ENCODE measurements around the gene HOXA11.
A peak's percentile ranks its signal among the peaks of the same experiment; 100 is the strongest.

HOXA11 gene

DNA sequence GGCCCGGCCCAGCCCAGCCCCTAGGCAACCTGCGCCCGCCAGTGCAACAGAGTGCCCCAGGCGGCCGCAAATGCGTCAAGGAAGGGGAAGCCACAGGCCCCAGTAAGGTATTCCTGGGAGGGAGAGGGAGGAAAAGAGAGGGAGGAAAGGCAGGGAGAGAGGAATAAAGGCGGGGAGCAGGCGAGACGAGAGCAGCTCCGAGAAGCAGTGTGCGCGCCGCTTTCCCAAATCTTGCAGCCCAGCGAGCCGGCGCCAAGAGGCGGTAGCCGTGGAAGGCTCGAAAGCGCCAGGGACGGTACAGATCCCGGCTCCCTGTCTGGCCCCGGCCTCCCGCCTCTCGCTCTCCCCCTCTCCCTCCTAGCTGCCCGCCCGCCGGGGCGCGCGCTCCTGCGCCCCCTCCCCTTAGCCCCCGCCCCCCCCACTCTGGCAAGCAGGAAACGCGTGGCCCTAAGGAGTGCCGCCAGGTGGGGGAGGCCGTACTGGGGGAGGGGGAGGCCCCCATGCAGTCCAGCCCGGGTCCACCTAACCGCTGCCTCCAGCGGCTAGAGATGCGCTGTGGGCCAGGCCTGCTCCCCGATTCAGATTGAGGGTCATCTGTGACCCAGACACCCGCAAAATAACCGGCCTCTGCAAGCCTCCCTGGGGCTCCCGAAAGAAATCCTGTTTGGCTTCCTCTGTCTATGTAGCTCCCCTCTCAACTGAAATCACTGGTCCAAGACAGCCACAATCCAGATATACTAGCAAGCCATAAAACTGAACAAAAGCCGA lies 15.2 kb downstream of the HOXA11 start:
- Histone ChIP-seq H3K9me3 (replicated peaks; ENCODE audit: low read length) (no peaks in the 10 kb centered on the region), H3K4me2 (ENCODE audit: low read length) (peak overlapping the region; percentile 98), H3K9ac (ENCODE audit: low read depth, low read length) (peak overlapping the region; percentile 97), H3K36me3 (ENCODE audit: insufficient read depth, low read length) (peaks cover 13% of the 10 kb centered on the region), H3K27me3 (ENCODE audit: control insufficient read depth, insufficient read depth, low read length) (no peaks in the 10 kb centered on the region), H3K4me3 (ENCODE audit: low read length) (peak overlapping the region; percentile 88), H3K4me1 (ENCODE audit: control insufficient read depth, insufficient read depth, low read length) (peaks cover 47% of the 10 kb centered on the region)

DNA sequence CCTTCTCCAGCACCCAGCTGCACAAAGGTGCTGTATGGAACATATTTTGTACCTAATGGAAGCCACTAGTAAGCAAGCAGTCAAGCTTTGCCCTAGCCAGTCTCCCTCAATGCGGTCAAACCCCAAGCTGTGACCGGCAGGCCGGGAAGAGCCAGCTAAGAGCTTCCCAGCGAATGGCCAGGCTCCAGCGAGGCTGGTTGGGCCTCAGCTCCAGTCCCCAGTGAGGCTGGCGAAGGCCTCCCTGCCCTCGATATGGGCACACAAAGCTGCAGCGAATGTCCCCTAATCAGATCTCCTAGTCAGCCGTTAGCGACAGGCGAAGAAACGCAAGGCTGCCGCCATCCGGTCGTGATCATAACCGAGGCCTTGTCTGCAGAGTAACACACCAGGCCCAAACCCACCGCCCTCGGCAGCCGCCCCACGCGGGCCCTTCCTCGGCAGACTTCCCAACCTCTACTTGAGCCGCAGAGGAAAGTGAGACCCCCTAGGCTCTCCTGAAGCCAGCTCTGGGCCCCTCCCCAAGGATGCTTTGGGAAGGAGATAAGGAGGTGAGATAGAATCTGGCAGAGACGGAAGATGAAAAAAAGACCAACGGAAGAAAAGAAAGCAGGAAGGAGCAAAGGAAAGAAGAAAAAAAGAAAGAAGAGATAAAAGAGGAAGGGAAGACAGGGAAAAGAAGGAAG lies 16.6 kb downstream of the HOXA11 start:
- Histone ChIP-seq H3K9ac (ENCODE audit: low read depth, low read length) (peak overlapping the region; percentile 97), H3K4me2 (ENCODE audit: low read length) (peak overlapping the region; percentile 98), H3K36me3 (ENCODE audit: insufficient read depth, low read length) (peaks cover 16% of the 10 kb centered on the region), H3K4me1 (ENCODE audit: control insufficient read depth, insufficient read depth, low read length) (peaks cover 41% of the 10 kb centered on the region), H3K9me3 (replicated peaks; ENCODE audit: low read length) (no peaks in the 10 kb centered on the region), H3K4me3 (ENCODE audit: low read length) (peak overlapping the region; percentile 88), H3K27me3 (ENCODE audit: control insufficient read depth, insufficient read depth, low read length) (no peaks in the 10 kb centered on the region)

DNA sequence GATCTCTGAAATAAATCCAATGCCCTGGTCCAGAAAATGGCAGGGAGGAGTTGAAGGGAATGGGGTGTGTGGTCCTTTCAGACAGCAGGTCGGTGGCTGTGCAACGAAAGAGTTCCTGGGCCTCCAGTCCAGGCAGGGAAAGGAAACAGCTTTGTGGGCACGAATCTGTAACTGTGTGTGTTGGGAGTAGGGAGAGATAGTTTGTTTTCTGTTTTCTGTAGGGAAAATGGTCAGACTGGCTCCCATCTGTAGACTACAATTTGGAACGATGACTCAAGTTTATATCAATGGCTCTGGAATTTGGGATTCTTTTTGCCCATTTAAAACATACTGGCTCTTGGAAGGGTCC lies 17.1 kb downstream of the HOXA11 start:
- H3K4me3 ChIP-seq (ENCODE audit: low read length), result peak overlapping the region; percentile 88
- H3K36me3 ChIP-seq (ENCODE audit: insufficient read depth, low read length), result peaks cover 21% of the 10 kb centered on the region
- H3K4me2 ChIP-seq (ENCODE audit: low read length), result peak overlapping the region; percentile 98
- H3K9ac ChIP-seq (ENCODE audit: low read depth, low read length), result peak overlapping the region; percentile 97
- no peaks in the 10 kb centered on the region for H3K9me3 ChIP-seq (replicated peaks; ENCODE audit: low read length)
- no peaks in the 10 kb centered on the region for H3K27me3 ChIP-seq (ENCODE audit: control insufficient read depth, insufficient read depth, low read length)
- peaks cover 41% of the 10 kb centered on the region for H3K4me1 ChIP-seq (ENCODE audit: control insufficient read depth, insufficient read depth, low read length)

DNA sequence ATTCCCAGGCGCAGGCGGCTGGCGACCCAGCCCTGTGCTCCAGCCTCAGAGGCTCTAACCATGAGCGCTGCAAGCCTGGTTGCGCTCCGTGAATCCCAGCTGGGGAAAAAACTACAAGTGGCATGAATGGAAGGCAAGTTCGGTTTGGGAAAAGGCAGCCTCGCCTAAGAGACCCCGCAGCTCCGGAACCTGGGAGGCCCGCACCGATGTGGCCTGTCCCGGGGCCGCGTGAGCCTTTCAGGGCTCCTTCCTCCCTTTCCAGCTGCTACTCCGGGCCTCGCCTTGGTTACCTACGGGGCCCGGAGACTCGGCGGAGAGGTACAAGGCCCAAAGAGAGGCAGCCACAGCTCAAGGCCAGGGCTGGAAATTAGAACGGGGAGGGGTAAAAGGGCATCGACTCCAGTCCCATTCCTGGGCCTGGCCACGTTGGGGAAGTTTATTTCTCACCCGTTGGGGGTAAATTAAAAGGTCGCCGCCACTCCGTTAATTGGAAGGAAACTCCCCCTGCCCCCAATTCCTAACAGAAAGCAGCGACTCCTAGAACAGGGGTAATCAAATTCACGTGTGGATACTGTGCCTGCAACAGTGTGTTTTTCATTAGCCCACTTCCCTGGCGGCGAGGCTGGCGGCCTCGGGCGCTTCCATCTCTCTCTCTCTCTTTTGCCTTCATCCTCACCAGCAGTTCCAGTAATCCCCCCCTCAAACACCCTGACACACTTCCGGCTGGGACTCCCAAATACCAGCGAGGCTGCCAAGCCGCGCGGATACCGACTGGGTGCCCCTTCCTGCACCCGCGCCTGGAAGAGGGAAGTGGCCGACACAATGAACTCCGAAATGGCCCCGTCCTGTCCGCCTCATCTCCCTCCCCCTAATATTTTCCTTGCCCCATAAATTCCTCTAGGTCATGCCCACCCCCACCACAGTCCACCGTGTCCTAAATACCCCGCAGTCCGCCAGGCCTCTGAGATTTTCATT lies 18.2 kb downstream of the HOXA11 start:
- peak overlapping the region; percentile 97 for H3K9ac ChIP-seq (ENCODE audit: low read depth, low read length)
- H3K27me3 ChIP-seq (ENCODE audit: control insufficient read depth, insufficient read depth, low read length), result no peaks in the 10 kb centered on the region
- peaks cover 18% of the 10 kb centered on the region for H3K36me3 ChIP-seq (ENCODE audit: insufficient read depth, low read length)
- H3K4me3 ChIP-seq (ENCODE audit: low read length), result peak overlapping the region; percentile 88
- peaks cover 33% of the 10 kb centered on the region for H3K4me1 ChIP-seq (ENCODE audit: control insufficient read depth, insufficient read depth, low read length)
- peak overlapping the region; percentile 98 for H3K4me2 ChIP-seq (ENCODE audit: low read length)
- no peaks in the 10 kb centered on the region for H3K9me3 ChIP-seq (replicated peaks; ENCODE audit: low read length)

DNA sequence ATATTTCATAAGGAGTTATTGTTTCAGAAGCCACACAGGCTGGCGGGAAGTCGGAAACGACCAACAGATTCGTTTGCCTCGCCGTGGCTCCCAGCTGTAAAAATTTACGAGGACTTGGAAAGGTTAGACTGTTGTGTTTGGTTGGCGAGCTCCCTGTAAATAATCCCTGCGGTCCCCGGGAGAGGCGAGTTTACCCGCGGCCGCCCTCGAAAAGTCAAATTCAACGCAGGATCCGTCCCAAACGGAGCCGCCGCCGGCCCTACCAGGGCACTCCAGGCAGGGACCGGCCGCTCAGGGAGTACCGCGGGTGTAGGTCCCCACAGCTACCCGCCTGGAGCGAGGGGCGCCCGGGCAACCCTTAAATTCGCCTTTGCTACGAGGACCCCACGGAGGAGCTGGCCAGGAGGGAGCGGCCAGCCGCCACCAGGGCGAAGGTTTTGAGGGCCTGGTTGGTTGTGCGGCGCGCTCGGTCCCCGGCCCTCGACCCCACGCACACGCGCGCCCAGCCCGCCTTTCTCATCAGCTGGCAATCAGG lies 19.0 kb downstream of the HOXA11 start:
- Histone ChIP-seq H3K36me3 (ENCODE audit: insufficient read depth, low read length) (peaks cover 11% of the 10 kb centered on the region), H3K9ac (ENCODE audit: low read depth, low read length) (peak overlapping the region; percentile 97), H3K4me3 (ENCODE audit: low read length) (peak overlapping the region; percentile 88), H3K4me1 (ENCODE audit: control insufficient read depth, insufficient read depth, low read length) (peaks cover 35% of the 10 kb centered on the region), H3K4me2 (ENCODE audit: low read length) (peak overlapping the region; percentile 98), H3K27me3 (ENCODE audit: control insufficient read depth, insufficient read depth, low read length) (no peaks in the 10 kb centered on the region), H3K9me3 (replicated peaks; ENCODE audit: low read length) (no peaks in the 10 kb centered on the region)

DNA sequence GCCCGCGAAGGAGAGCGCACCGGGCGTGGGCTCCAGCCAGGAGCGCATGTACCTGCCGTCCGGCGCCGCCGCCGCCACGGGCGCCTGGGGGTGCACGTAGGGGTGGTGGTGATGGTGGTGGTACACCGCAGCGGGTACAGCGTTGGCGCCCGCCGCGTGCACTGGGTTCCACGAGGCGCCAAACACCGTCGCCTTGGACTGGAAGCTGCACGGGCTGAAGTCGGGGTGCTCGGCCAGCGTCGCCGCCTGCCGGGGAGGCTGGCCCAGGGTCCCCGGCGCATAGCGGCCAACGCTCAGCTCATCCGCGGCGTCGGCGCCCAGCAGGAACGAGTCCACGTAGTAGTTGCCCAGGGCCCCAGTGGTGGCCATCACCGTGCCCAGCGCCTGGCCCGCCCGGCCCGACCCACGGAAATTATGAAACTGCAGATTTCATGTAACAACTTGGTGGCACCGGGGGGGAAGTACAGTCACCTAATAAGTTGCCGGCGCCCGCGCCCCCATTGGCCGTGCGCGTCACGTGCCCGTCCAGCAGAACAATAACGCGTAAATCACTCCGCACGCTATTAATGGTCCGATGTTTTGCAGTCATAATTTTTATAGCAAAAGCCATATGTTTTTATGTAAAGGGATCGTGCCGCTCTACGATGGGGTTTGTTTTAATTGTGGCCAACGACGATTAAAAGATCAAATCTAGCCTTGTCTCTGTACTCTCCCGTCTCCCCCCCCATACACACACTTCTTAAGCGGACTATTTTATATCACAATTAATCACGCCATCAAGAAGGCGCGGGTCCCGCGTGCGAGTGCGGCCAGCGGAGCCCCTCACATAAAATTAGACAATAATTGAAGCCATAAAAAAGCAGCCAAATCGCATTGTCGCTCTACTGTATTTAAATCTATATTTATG lies 19.7 kb downstream of the HOXA11 start, which contains the start of gene HOXA9:
TSS of gene HOXA9 (minus strand) at position 449 of the 907 bp plus-strand sequence. CDS start at position 369, 80 bp downstream.
- H3K27me3 ChIP-seq (ENCODE audit: control insufficient read depth, insufficient read depth, low read length), result no peaks in the 10 kb centered on the region

DNA sequence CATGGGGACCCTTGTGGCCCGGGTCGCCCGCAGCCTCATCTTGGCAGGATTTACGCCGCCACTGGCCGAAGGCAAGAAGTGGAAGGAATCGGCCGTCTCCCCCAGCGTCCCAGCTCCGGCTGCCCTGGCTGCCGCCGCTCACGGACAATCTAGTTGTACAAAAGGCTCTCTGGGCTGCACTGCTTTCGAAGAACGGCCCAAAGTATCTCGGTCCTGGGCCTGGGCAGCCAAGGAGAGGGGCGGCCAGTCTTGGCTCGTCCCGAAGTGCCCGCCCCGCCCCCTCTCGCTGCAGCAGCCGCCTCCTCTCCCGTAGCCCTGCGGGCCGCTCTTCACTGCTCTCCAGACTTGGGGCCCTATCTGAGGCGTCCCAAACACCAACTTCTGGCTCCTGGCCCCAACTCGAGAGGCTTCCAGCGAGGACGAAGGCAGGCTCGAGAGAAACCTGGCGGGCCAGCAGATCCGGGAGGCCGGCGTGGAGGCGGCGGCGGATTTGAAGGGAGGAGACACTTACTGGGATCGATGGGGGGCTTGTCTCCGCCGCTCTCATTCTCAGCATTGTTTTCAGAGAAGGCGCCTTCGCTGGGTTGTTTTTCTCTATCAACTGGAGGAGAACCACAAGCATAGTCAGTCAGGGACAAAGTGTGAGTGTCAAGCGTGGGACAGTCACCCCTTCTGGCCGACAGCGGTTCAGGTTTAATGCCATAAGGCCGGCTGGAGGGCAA lies 20.5 kb downstream of the HOXA11 start:
- peak overlapping the region; percentile 98 for H3K4me2 ChIP-seq (ENCODE audit: low read length)
- H3K9me3 ChIP-seq (replicated peaks; ENCODE audit: low read length), result no peaks in the 10 kb centered on the region
- peaks cover 9% of the 10 kb centered on the region for H3K36me3 ChIP-seq (ENCODE audit: insufficient read depth, low read length)
- H3K4me1 ChIP-seq (ENCODE audit: control insufficient read depth, insufficient read depth, low read length), result peaks cover 46% of the 10 kb centered on the region
- H3K27me3 ChIP-seq (ENCODE audit: control insufficient read depth, insufficient read depth, low read length), result no peaks in the 10 kb centered on the region
- H3K9ac ChIP-seq (ENCODE audit: low read depth, low read length), result peak overlapping the region; percentile 97
- H3K4me3 ChIP-seq (ENCODE audit: low read length), result peak overlapping the region; percentile 88

More for the DNA sequence above, 19.7 kb downstream of the HOXA11 start, which contains the start of gene HOXA9:
- Histone ChIP-seq H3K4me3 (ENCODE audit: low read length) (peak within 1 kb of the TSS; percentile 88), H3K4me1 (ENCODE audit: control insufficient read depth, insufficient read depth, low read length) (peaks cover 41% of the 10 kb centered on the region), H3K9ac (ENCODE audit: low read depth, low read length) (peak within 1 kb of the TSS; percentile 97), H3K9me3 (replicated peaks; ENCODE audit: low read length) (no peaks in the 10 kb centered on the region), H3K4me2 (ENCODE audit: low read length) (peak within 1 kb of the TSS; percentile 98), H3K36me3 (ENCODE audit: insufficient read depth, low read length) (peaks cover 9% of the 10 kb centered on the region)

DNA sequence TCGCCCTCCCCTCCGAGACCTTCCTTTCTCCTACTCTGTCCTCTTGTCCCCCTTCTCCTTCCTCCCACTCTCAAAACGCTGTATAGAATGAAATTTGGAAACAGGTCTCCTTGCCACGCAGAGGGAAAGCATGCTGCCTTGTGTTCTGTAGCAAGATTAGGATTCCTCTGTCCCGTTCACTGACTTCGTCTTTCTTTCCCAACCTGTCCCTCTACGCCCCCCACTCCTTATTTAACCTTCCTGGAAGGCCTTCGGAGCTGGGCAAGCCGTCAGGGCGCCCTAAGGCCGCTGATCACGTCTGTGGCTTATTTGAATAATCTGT lies 21.0 kb downstream of the HOXA11 start:
- Histone ChIP-seq H3K36me3 (ENCODE audit: insufficient read depth, low read length) (peaks cover 9% of the 10 kb centered on the region), H3K4me2 (ENCODE audit: low read length) (peak overlapping the region; percentile 98), H3K9ac (ENCODE audit: low read depth, low read length) (peak overlapping the region; percentile 97), H3K4me3 (ENCODE audit: low read length) (peak overlapping the region; percentile 88), H3K4me1 (ENCODE audit: control insufficient read depth, insufficient read depth, low read length) (peaks cover 46% of the 10 kb centered on the region), H3K9me3 (replicated peaks; ENCODE audit: low read length) (no peaks in the 10 kb centered on the region), H3K27me3 (ENCODE audit: control insufficient read depth, insufficient read depth, low read length) (no peaks in the 10 kb centered on the region)

DNA sequence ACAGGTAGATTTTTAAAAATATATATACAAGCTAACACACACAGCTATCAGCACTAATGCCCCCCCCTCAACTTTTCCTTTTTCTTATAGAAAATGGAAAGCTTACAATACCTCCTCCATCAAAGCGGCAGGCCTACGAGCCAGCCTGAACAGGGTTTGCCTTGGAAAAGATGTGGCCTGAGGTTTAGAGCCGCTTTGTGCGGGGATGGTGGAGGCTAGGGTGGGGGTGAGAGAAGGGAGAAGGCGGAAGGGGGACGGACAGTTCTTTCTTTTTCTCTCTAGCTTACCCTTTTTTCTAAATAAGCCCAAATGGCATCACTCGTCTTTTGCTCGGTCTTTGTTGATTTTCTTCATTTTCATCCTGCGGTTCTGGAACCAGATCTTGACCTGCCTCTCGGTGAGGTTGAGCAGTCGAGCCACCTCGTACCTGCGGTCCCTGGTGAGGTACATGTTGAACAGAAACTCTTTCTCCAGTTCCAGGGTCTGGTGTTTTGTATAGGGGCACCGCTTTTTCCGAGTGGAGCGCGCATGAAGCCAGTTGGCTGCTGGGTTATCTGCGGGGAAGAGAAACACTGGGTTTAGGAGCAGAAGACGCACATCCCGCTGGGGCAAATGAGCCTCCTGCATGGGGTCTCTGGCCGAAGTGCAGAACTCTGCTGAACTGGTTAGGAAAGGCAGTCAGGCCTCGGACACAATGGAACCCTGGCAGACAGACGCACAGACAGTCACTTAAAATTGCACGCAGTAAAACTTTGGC lies 21.6 kb downstream of the HOXA11 start:
- peaks cover 41% of the 10 kb centered on the region for H3K4me1 ChIP-seq (ENCODE audit: control insufficient read depth, insufficient read depth, low read length)
- peaks cover 9% of the 10 kb centered on the region for H3K36me3 ChIP-seq (ENCODE audit: insufficient read depth, low read length)
- no peaks in the 10 kb centered on the region for H3K9me3 ChIP-seq (replicated peaks; ENCODE audit: low read length)
- H3K4me2 ChIP-seq (ENCODE audit: low read length), result peak overlapping the region; percentile 98
- peak overlapping the region; percentile 97 for H3K9ac ChIP-seq (ENCODE audit: low read depth, low read length)
- no peaks in the 10 kb centered on the region for H3K27me3 ChIP-seq (ENCODE audit: control insufficient read depth, insufficient read depth, low read length)
- peak overlapping the region; percentile 88 for H3K4me3 ChIP-seq (ENCODE audit: low read length)

Data from skeletal muscle satellite cell (primary cell).